OCI-LY7 (cell line): Measurements from ENCODE around the gene CLEC18B. TPM values are rescaled to one million over a fixed set of nuclear protein-coding genes. Genes with fewer than 3 reads are reported as not detected.
A peak's percentile ranks its signal among the peaks of the same experiment; 100 is the strongest.

Experiments used
- BruUV-seq: library from RNA; stranded (reverse); fragments of 400-500 nt; replicated peaks from 2 replicates; lab custom pipeline; 2021; lab: Mats Ljungman, UMichigan
- CTCF ChIA-PET: fragments of 300-600 bp; sonication (Branson Sonifier 250); formaldehyde crosslinking; loops from one replicate; lab custom pipeline; 2022; ENCODE audit warnings: antibody characterized with exemption; ENCODE audit not compliant: unreplicated experiment; lab: Charles Lee
- POLR2A ChIA-PET: fragments of 300-600 bp; sonication (Branson Sonifier 250); formaldehyde crosslinking; loops from one replicate; lab custom pipeline; 2022; ENCODE audit warnings: antibody characterized with exemption; lab: Charles Lee
- DNase-seq: peaks from one replicate; pipeline ENCODE4 v3.0.0-alpha.2; 2015; ENCODE audit warnings: low spot score
- H2AFZ ChIP-seq: fragments of 200-600 bp; sonication (generic), shearing (Covaris generic); 2 replicates; pipeline ENCODE4 v1.6.1; 2014; ENCODE audit warnings: mild to moderate bottlenecking, antibody characterized with exemption, low read length, moderate library complexity
- H3K27ac ChIP-seq: fragments of 200-600 bp; sonication (generic); 2 replicates; pipeline ENCODE4 v1.5.1; 2014; ENCODE audit warnings: mixed run types, low read depth, mild to moderate bottlenecking, moderate library complexity, low read length, inconsistent platforms; ENCODE audit not compliant: poor library complexity, severe bottlenecking
- H3K36me3 ChIP-seq: fragments of 200-600 bp; sonication (generic); 2 replicates; pipeline ENCODE4 v1.6.1; 2014; ENCODE audit warnings: mild to moderate bottlenecking, antibody characterized with exemption, low read length, moderate library complexity, mixed read lengths; ENCODE audit not compliant: insufficient read depth
- H3K4me1 ChIP-seq: fragments of 200-600 bp; sonication (generic); 2 replicates; pipeline ENCODE4 v1.5.1; 2014; ENCODE audit warnings: mild to moderate bottlenecking, low read length; ENCODE audit not compliant: insufficient read depth, poor library complexity, severe bottlenecking
- H3K4me2 ChIP-seq: fragments of 200-600 bp; sonication (generic); 2 replicates; pipeline ENCODE4 v1.6.1; 2014; ENCODE audit warnings: mild to moderate bottlenecking, low read length
- H3K4me3 ChIP-seq: fragments of 200-600 bp; sonication (generic); 2 replicates; pipeline ENCODE4 v1.5.1; 2014; ENCODE audit warnings: mild to moderate bottlenecking, low read depth, low read length; ENCODE audit not compliant: poor library complexity, severe bottlenecking
- H3K79me2 ChIP-seq: fragments of 200-600 bp; sonication (generic); 2 replicates; pipeline ENCODE4 v1.6.1; 2016; ENCODE audit warnings: low read depth, mild to moderate bottlenecking, low read length, moderate library complexity, mixed read lengths; ENCODE audit not compliant: insufficient read depth
- H3K9me2 ChIP-seq: fragments of 200-600 bp; sonication (generic); 2 replicates; pipeline ENCODE4 v1.6.1; 2016; ENCODE audit warnings: mild to moderate bottlenecking, low read length, mixed read lengths; ENCODE audit not compliant: insufficient read depth
- H3K9me3 ChIP-seq: fragments of 200-600 bp; sonication (generic); 2 replicates; pipeline ENCODE4 v1.6.1; 2014; ENCODE audit warnings: mild to moderate bottlenecking, mixed run types, low read length, mixed read lengths
- H4K20me1 ChIP-seq: fragments of 200-600 bp; sonication (generic); 2 replicates; pipeline ENCODE4 v1.6.1; 2014; ENCODE audit warnings: mild to moderate bottlenecking, antibody characterized with exemption, low read length, moderate library complexity, mixed read lengths; ENCODE audit not compliant: insufficient read depth
- EZH2phosphoT487 ChIP-seq: fragments of 200-600 bp; sonication (generic); IDR thresholded peaks from 2 replicates; pipeline ENCODE4 v1.6.1; 2018; ENCODE audit warnings: low read depth, borderline replicate concordance, mild to moderate bottlenecking, mixed run types, antibody characterized with exemption, low read length, moderate library complexity, mixed read lengths
- intact Hi-C: fragments of 100-400 bp; cut with micrococcal nuclease; formaldehyde crosslinking; loops from one replicate; pipeline ENCODE4 v1.10.0; 2022; ENCODE audit not compliant: unreplicated experiment
- total RNA-seq, 2 experiments: library from RNA; depleted of rRNA in 1 of 2; stranded (reverse); fragments of >200 nt in 1 of 2; shearing (Covaris generic) in 1 of 2; gene quantifications; 2 replicates each; pipeline ENCODE4 v1.2.3, GENCODE V29; 2014 to 2022
- TF ChIP-seq, protein P1 (sequence below): fragments of 200-600 bp; sonication (generic); conservative IDR thresholded peaks from 2 replicates; pipeline ENCODE4 v1.5.1; 2014; ENCODE audit warnings: mild to moderate bottlenecking, antibody characterized with exemption, low read length, moderate library complexity, mixed read lengths

The CLEC18B gene
- total RNA-seq, 2 experiments from 2014 or later: 0.79 TPM; not detected in 1

DNA sequence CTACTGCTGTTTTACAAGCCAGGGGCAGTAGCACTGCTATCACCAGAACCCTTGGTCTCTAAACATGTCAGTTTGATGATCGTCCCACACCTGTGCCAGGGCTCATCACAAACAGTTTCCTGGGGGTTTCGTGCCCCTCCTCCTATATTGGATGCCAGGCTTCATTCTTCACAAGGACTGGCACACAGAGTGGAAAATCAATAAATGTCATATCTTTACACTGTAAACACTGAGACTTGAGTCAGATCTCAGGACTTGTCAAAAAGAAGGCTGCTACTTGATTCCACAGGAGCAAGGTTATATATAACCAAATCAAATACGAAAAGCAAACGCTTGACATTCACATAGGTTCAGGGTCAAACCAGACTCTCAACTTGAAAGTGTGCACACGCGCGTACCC, 39.3 kb upstream of the CLEC18B start:
- H3K9me2 ChIP-seq: no peaks in the 10 kb centered on the region
- peaks cover 70% of the 10 kb centered on the region for H3K36me3 ChIP-seq
- TF ChIP-seq, protein P1, sequence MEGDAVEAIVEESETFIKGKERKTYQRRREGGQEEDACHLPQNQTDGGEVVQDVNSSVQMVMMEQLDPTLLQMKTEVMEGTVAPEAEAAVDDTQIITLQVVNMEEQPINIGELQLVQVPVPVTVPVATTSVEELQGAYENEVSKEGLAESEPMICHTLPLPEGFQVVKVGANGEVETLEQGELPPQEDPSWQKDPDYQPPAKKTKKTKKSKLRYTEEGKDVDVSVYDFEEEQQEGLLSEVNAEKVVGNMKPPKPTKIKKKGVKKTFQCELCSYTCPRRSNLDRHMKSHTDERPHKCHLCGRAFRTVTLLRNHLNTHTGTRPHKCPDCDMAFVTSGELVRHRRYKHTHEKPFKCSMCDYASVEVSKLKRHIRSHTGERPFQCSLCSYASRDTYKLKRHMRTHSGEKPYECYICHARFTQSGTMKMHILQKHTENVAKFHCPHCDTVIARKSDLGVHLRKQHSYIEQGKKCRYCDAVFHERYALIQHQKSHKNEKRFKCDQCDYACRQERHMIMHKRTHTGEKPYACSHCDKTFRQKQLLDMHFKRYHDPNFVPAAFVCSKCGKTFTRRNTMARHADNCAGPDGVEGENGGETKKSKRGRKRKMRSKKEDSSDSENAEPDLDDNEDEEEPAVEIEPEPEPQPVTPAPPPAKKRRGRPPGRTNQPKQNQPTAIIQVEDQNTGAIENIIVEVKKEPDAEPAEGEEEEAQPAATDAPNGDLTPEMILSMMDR: no peak
- no peak for TF ChIP-seq EZH2phosphoT487
- no peak overlapping the region for H3K4me2 ChIP-seq
- POLR2A ChIA-PET: interaction anchor here (0.7 to 0.9 kb wide), 2 partner anchors 17 to 21 kb away, joined by 3 to 5 read pairs; no protein-coding TSS in a partner anchor
- H4K20me1 ChIP-seq: no peaks in the 10 kb centered on the region
- BruUV-seq: TSS peak; percentile 34
- peak; percentile 5 for DNase-seq
- intact Hi-C loops: no loop called here
- CTCF ChIA-PET: no interaction called here
- H3K9me3 ChIP-seq: no peaks in the 10 kb centered on the region
- no peak overlapping the region for H3K27ac ChIP-seq
- peaks cover 3% of the 10 kb centered on the region for H3K4me1 ChIP-seq
- no peak overlapping the region for H2AFZ ChIP-seq
- no peak overlapping the region for H3K4me3 ChIP-seq
- no peaks in the 10 kb centered on the region for H3K79me2 ChIP-seq

DNA sequence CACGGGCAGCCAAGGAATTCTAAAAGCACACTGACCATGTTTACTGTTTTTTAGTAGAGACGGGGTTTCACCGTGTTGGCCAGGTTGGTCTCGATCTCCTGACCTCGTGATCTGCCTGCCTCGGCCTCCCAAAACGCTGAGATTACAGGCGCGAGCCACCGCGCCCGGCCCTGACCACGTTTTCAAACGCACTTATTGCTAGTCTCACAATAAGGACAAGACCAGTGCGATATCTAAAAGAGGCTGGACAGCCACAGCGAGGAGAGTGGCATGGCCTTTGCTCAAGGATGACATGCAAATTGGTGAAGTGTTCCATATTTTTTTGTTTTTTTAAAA, 35.0 kb upstream of the CLEC18B start:
- Histone ChIP-seq H3K4me3 (no peak overlapping the region), H3K9me2 (no peaks in the 10 kb centered on the region), H3K4me2 (no peak overlapping the region), H2AFZ (no peak overlapping the region), H3K4me1 (peaks cover 19% of the 10 kb centered on the region), H3K9me3 (no peaks in the 10 kb centered on the region), H3K36me3 (peaks cover 66% of the 10 kb centered on the region), H3K79me2 (no peaks in the 10 kb centered on the region), H3K27ac (no peak overlapping the region), H4K20me1 (no peaks in the 10 kb centered on the region)
- DNase-seq: no peak
- intact Hi-C loops: no loop called here
- TF ChIP-seq, protein P1: no peak
- TF ChIP-seq EZH2phosphoT487: no peak
- CTCF ChIA-PET: no interaction called here
- POLR2A ChIA-PET: no interaction called here
- BruUV-seq: no TSS peak

DNA sequence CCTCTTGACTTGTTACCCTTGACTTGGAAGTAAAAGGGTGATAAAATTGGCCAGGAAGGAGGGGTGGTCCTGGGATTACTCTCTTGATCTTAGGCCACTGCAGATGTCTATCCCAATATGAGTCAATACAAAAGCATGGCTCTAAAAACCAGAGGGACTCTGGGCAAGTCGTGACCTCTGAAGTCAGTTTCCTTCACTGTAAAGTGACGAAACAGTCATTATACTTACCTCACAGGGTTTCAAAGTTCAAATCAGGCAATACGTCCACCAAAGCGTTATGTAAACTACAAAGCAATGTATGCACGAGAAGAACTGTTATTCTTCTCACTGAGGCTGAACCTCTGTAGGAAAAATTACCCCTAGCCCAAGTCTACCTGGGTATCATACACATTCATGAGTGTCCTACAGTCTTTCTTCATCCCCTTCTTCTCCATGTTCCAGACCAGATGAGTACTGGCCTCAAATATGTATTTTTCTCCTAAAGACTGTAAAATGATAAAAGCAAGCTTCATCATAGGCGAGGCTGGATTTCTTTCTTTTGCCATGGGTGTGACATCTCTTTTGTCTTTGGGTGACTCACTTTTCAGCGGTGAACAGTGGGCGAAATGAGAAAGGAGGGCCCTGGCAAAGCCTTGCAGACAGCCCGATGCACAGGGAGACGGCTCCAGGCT, 34.5 kb upstream of the CLEC18B start:
- intact Hi-C loops: no loop called here
- H3K4me1 ChIP-seq: peaks cover 19% of the 10 kb centered on the region
- CTCF ChIA-PET: interaction anchor here (1.0 kb wide), 1 partner anchor 118 kb away, joined by 3 read pairs; no protein-coding TSS in a partner anchor

More for the DNA sequence above, 34.5 kb upstream of the CLEC18B start:
- Histone ChIP-seq H4K20me1 (no peaks in the 10 kb centered on the region), H3K36me3 (peaks cover 69% of the 10 kb centered on the region), H3K27ac (no peak overlapping the region), H3K4me2 (no peak overlapping the region), H3K4me3 (no peak overlapping the region), H3K9me3 (no peaks in the 10 kb centered on the region), H3K9me2 (no peaks in the 10 kb centered on the region), H3K79me2 (no peaks in the 10 kb centered on the region), H2AFZ (no peak overlapping the region)
- TF ChIP-seq, protein P1: no peak
- TF ChIP-seq EZH2phosphoT487: no peak
- DNase-seq: no peak
- POLR2A ChIA-PET: no interaction called here
- BruUV-seq: no TSS peak
